ENCODE data around the gene MKX. TPM values are rescaled to one million over a fixed set of nuclear protein-coding genes. Genes with fewer than 3 reads are reported as not detected.

Gene MKX
- total RNA-seq, 6 experiments from 2014 or later = 0.29 to 2.1 (median 0.66) TPM

DNA sequence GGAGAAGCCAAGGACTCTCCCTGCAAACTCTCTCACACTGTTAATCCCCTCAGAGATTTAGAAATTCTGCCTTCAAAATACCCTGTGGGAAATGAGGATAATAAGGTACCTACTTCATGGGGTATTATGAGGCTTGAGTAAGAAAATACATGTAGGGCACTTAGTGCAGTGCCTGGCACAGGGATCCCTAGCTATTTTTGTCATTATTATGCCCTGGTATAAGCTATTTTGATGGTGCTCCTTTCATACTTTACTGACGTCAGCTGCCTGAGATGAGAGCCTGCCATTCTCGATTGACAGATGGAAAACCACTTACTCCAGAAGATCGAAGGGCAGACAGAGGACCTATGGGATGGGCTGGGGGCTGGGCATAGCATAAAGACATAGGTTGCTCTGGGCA lies 30.1 kb downstream of the MKX start:
- no peaks in the 10 kb centered on the region for H3K4me1 ChIP-seq
- intact Hi-C loops (cut with DNase I) = no loop called here
- 78% methylated on average over 3 of the region's 3 CpGs for WGBS (ENCODE audit: insufficient coverage, low coverage, low lambda C conversion rate, missing lambda C conversion rate)
- H3K27ac ChIP-seq = no peak overlapping the region
- no peaks in the 10 kb centered on the region for H3K27me3 ChIP-seq
- ATAC-seq = no peak
- H3K9me3 ChIP-seq = no peaks in the 10 kb centered on the region
- no peak overlapping the region for H3K4me3 ChIP-seq
- TF ChIP-seq, protein P1, sequence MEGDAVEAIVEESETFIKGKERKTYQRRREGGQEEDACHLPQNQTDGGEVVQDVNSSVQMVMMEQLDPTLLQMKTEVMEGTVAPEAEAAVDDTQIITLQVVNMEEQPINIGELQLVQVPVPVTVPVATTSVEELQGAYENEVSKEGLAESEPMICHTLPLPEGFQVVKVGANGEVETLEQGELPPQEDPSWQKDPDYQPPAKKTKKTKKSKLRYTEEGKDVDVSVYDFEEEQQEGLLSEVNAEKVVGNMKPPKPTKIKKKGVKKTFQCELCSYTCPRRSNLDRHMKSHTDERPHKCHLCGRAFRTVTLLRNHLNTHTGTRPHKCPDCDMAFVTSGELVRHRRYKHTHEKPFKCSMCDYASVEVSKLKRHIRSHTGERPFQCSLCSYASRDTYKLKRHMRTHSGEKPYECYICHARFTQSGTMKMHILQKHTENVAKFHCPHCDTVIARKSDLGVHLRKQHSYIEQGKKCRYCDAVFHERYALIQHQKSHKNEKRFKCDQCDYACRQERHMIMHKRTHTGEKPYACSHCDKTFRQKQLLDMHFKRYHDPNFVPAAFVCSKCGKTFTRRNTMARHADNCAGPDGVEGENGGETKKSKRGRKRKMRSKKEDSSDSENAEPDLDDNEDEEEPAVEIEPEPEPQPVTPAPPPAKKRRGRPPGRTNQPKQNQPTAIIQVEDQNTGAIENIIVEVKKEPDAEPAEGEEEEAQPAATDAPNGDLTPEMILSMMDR (IDR thresholded peaks at IDR 0.05) = no peak
- TF ChIP-seq POLR2A (IDR thresholded peaks at IDR 0.05) = no peak
- no peak for DNase-seq
- H3K36me3 ChIP-seq = no peaks in the 10 kb centered on the region

DNA sequence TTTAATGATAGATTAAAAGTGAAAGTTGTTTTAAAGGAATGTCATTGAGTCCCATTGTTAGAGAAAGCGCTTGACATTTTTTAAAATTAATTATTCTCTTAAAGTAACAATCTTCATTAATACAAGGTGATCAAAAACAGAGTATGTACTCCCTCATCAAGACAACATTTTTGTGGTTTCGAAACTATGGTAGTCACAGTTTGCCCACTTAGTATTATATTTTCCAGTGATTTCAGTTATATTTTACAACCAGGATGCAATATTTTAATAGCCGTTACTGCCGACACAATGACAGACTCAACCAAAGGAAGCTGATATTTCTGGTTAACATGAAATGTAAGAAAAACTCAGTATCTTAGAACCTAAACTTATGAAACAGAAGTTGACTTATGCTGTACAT lies 31.3 kb downstream of the MKX start:
- 59% methylated on average over 4 of the region's 4 CpGs for WGBS (ENCODE audit: insufficient coverage, low coverage, low lambda C conversion rate, missing lambda C conversion rate)
- intact Hi-C loops (cut with DNase I) = no loop called here
- ATAC-seq (no peak), DNase-seq (no peak)
- Histone ChIP-seq H3K36me3 (no peaks in the 10 kb centered on the region), H3K27ac (no peak overlapping the region), H3K4me1 (no peaks in the 10 kb centered on the region), H3K27me3 (no peaks in the 10 kb centered on the region), H3K4me3 (no peak overlapping the region), H3K9me3 (no peaks in the 10 kb centered on the region)
- TF ChIP-seq POLR2A (IDR thresholded peaks at IDR 0.05) = no peak
- TF ChIP-seq, protein P1 (IDR thresholded peaks at IDR 0.05) = no peak

DNA sequence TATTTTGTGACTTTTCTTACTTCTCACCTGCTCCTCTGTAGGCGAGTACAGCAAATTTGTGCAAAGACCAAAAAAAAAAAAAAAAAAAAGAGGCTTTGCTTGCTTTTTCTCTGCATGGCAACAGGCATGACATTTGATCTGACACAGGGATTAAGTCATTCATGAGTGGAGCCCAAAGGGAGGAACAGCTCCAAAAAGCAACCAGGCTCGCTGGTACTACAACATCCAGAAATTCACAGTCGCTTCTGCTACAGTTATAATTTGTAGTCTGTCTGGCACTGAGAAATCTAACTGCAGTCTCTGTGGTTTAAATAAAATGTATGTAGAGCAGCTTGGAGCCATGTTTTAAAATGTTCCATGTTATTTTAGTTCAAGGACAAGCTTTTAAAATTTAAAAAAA lies 31.7 kb downstream of the MKX start:
- Histone ChIP-seq H3K27ac (no peak overlapping the region), H3K4me1 (no peaks in the 10 kb centered on the region), H3K4me3 (no peak overlapping the region), H3K27me3 (no peaks in the 10 kb centered on the region), H3K36me3 (no peaks in the 10 kb centered on the region), H3K9me3 (no peaks in the 10 kb centered on the region)
- intact Hi-C loops (cut with DNase I) = no loop called here
- no peak for TF ChIP-seq POLR2A (IDR thresholded peaks at IDR 0.05)
- TF ChIP-seq, protein P1 (IDR thresholded peaks at IDR 0.05) = no peak
- DNase-seq (no peak), ATAC-seq (no peak)
- 63% methylated on average over 3 of the region's 3 CpGs for WGBS (ENCODE audit: insufficient coverage, low coverage, low lambda C conversion rate, missing lambda C conversion rate)

DNA sequence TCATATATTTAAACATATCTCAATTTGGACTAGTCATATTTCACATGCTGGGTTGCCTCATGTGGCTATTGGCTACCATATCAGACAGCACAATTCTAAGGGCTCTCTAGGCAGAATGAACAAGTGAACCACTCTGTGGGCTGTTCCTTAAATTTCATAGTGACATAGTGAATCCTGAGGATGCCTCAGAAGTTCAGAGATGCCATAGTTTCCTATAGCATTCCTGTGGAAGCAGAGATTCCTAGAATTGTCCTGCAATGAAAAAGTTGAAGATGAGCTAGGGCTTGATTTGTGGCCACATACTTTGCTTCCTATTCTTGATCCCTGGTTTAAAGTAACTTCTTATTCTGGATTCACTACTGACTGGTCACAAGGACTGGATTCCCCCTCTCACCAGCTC lies 35.6 kb downstream of the MKX start:
- intact Hi-C loops (cut with DNase I) = no loop called here
- Histone ChIP-seq H3K36me3 (no peaks in the 10 kb centered on the region), H3K9me3 (no peaks in the 10 kb centered on the region), H3K4me3 (no peak overlapping the region), H3K27ac (no peak overlapping the region), H3K4me1 (no peaks in the 10 kb centered on the region), H3K27me3 (no peaks in the 10 kb centered on the region)
- no peak for DNase-seq
- ATAC-seq = no peak
- no peak for TF ChIP-seq POLR2A (IDR thresholded peaks at IDR 0.05)
- TF ChIP-seq, protein P1 (IDR thresholded peaks at IDR 0.05) = no peak

DNA sequence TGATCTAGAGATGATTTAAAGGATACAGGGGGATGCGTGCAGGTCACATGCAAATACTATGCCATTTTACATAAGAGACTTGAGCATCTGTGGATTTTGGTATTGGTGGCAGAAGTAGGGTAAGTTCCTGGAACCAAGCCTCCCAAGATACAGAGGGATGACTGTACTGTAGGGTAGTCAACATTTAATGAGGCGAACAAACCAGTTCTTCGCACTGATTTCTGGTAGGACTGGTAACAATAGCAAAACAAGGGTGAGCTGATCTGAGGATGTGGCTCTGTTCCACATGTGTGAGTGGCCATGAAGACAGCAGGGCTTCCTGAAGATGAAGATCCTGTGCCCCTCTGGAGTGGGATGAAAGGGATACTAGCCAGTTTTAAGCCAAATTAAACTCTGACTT lies 36.3 kb downstream of the MKX start:
- intact Hi-C loops (cut with DNase I) = no loop called here
- Histone ChIP-seq H3K27me3 (no peaks in the 10 kb centered on the region), H3K4me1 (no peaks in the 10 kb centered on the region), H3K36me3 (no peaks in the 10 kb centered on the region), H3K4me3 (no peak overlapping the region), H3K9me3 (no peaks in the 10 kb centered on the region), H3K27ac (no peak overlapping the region)
- DNase-seq = no peak
- ATAC-seq = no peak
- TF ChIP-seq POLR2A (IDR thresholded peaks at IDR 0.05) = no peak
- TF ChIP-seq, protein P1 (IDR thresholded peaks at IDR 0.05) = no peak
- 97% methylated on average over 3 of the region's 3 CpGs for WGBS (ENCODE audit: insufficient coverage, low coverage, low lambda C conversion rate, missing lambda C conversion rate)

Data from right lobe of liver (tissue), 6 donors.